ENCODE data around the gene LUZP1. TPM values are rescaled to one million over a fixed set of nuclear protein-coding genes. Genes with fewer than 3 reads are reported as not detected.

Gene LUZP1
- polyA plus RNA-seq, 1 donor from 2014 or later = 13.2 TPM

- H3K36me3 Mint-ChIP-seq = peaks cover 2% of the 10 kb centered on the region
- H3K27me3 Mint-ChIP-seq = no peaks in the 10 kb centered on the region
These were observed 87.8 kb downstream of the LUZP1 start for GRCh38 chr1:23080885-23081284.

DNA sequence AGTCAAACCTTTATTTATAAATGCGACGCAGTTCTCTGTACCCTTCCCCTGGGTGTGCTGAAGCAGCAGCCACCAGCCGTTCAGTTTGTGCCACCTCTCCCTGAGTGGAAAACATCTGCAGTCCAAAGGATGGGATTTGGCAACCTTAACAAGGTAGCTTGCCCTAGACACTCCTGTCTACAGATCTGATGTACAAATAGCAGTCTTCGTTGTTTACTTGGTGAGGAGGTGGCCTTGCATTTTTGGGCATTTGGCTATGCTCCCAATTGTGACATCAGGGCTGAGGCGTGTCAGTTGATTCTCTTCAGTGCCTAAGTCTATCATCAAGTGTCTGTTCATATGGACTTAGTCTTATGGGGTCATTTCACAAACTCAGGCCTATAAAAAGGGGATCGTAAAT lies 89.6 kb downstream of the LUZP1 start:
- Mint-ChIP-seq H3K4me3 (no peak overlapping the region), H3K27me3 (no peaks in the 10 kb centered on the region), H3K36me3 (peaks cover 2% of the 10 kb centered on the region), H3K4me1 (no peaks in the 10 kb centered on the region), H3K27ac (no peak overlapping the region), H3K9me3 (no peaks in the 10 kb centered on the region)

More at GRCh38 chr1:23080885-23081284, 87.8 kb downstream of the LUZP1 start:
- Mint-ChIP-seq H3K4me1 (no peaks in the 10 kb centered on the region), H3K4me3 (no peak overlapping the region), H3K27ac (no peak overlapping the region), H3K9me3 (no peaks in the 10 kb centered on the region)

- Mint-ChIP-seq H3K4me1 (no peaks in the 10 kb centered on the region), H3K4me3 (no peak overlapping the region), H3K36me3 (no peaks in the 10 kb centered on the region), H3K27me3 (no peaks in the 10 kb centered on the region), H3K9me3 (no peaks in the 10 kb centered on the region), H3K27ac (no peak overlapping the region)
These were observed 94.6 kb downstream of the LUZP1 start for GRCh38 chr1:23074012-23074411.

DNA sequence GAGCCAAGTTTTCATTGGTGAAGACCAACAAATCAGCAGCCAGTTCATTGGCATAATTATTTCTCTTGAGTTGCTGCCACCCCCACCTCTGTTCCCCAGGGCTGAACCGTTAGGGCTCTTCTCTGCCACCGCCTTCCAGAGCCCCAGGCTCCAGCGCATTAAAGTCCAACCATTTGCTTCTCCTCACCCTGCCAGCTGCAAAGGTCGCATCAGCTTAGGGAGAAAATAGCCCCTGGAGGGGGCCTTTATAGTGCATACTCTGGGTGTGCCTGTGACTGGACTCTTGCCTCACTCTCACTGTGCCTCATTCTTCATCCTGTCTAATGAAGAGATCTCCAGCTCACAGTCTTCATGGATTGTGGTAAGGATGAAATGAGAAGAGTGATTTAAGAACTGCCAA lies 99.0 kb downstream of the LUZP1 start:
- Mint-ChIP-seq H3K4me3 (no peak overlapping the region), H3K4me1 (peaks cover 0 to 1% (median 0%) of the 10 kb centered on the region in 3 donors), H3K36me3 (peaks cover 6% of the 10 kb centered on the region), H3K27ac (peak overlapping the region in 1 of 3 donors; percentile 24), H3K27me3 (no peaks in the 10 kb centered on the region), H3K9me3 (no peaks in the 10 kb centered on the region)

- H3K9me3 Mint-ChIP-seq = no peaks in the 10 kb centered on the region
- H3K27ac Mint-ChIP-seq = no peak overlapping the region
- H3K27me3 Mint-ChIP-seq = no peaks in the 10 kb centered on the region
- H3K36me3 Mint-ChIP-seq = peaks cover 9% of the 10 kb centered on the region
- peaks cover 0 to 1% (median 0%) of the 10 kb centered on the region in 3 donors for H3K4me1 Mint-ChIP-seq
- no peak overlapping the region for H3K4me3 Mint-ChIP-seq
These were observed 99.5 kb downstream of the LUZP1 start for GRCh38 chr1:23069149-23069548.

- H3K36me3 Mint-ChIP-seq = peaks cover 11% of the 10 kb centered on the region
These were observed 102.6 kb downstream of the LUZP1 start for GRCh38 chr1:23066075-23066474.

GRCh38 chr1:23065385-23065784 lies 103.3 kb downstream of the LUZP1 start:
- H3K4me3 Mint-ChIP-seq = no peak overlapping the region
- peaks cover 0 to 1% (median 0%) of the 10 kb centered on the region in 3 donors for H3K9me3 Mint-ChIP-seq
- H3K4me1 Mint-ChIP-seq = peaks cover 0 to 2% (median 0%) of the 10 kb centered on the region in 3 donors
- peaks cover 14% of the 10 kb centered on the region for H3K36me3 Mint-ChIP-seq
- H3K27me3 Mint-ChIP-seq = no peaks in the 10 kb centered on the region
- H3K27ac Mint-ChIP-seq = no peak overlapping the region

More at GRCh38 chr1:23066075-23066474, 102.6 kb downstream of the LUZP1 start:
- Mint-ChIP-seq H3K4me1 (peaks cover 0 to 2% (median 0%) of the 10 kb centered on the region in 3 donors), H3K9me3 (no peaks in the 10 kb centered on the region), H3K4me3 (no peak overlapping the region), H3K27me3 (no peaks in the 10 kb centered on the region), H3K27ac (no peak overlapping the region)

GRCh38 chr1:23062271-23062670 lies 106.4 kb downstream of the LUZP1 start:
- Mint-ChIP-seq H3K27ac (no peak overlapping the region), H3K27me3 (no peaks in the 10 kb centered on the region), H3K9me3 (peaks cover 0 to 2% (median 0%) of the 10 kb centered on the region in 3 donors), H3K4me3 (no peak overlapping the region), H3K4me1 (peaks cover 0 to 2% (median 0%) of the 10 kb centered on the region in 3 donors), H3K36me3 (peaks cover 12% of the 10 kb centered on the region)

DNA sequence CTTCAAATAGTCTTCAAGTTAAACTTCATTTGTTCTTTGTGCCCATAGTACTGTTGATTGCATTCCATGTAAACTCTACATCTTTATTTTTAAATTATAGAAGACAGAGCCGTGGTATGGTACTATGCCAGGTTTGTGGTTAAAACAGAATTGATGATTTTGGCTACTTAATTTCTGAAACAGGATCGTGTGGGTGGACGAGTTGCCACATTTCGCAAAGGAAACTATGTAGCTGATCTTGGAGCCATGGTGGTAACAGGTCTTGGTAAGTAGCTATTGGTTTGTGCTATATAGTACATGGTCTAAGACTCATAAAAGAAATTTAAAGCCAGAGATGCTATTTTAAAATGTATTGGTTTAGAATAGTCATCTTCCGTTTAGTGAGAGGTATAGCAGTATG lies 111.4 kb downstream of the LUZP1 start:
- Mint-ChIP-seq H3K9me3 (peaks cover 0 to 2% (median 0%) of the 10 kb centered on the region in 3 donors), H3K36me3 (peaks cover 13% of the 10 kb centered on the region), H3K27ac (no peak overlapping the region), H3K27me3 (no peaks in the 10 kb centered on the region), H3K4me1 (peaks cover 0 to 1% (median 0%) of the 10 kb centered on the region in 3 donors), H3K4me3 (no peak overlapping the region)

DNA sequence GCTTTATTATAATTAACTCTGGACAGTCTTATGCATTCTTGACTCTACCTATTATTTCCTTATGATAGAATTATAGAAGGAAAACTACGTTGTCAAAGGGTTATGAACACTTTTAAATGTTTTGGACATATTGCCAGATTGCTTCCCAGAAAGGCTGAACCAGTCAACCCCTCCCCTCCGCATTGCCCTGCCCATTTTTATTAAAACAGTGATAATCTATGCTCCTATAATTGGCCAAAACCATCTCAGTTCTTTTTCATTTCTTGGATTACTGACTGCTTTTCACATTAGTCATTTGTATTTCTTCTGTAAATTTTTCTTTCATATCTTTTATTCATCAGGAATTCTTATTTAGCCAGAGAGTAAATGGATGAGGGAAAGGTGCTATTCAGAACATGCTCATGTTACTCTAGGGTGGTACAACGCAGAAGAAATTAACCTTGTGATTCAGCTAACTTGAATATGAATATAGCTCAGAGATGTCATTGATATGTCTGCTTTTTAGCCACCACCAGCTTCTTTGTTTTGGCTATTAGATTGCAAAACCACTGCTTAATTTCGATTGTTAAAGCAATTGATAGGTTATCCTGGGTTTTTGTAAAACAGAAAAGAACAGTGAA lies 117.3 kb downstream of the LUZP1 start:
- no peaks in the 10 kb centered on the region for H3K9me3 Mint-ChIP-seq
- H3K4me3 Mint-ChIP-seq = peak overlapping the region in 1 of 4 donors; percentile 24
- H3K36me3 Mint-ChIP-seq = peaks cover 9% of the 10 kb centered on the region
- H3K27me3 Mint-ChIP-seq = no peaks in the 10 kb centered on the region
- H3K4me1 Mint-ChIP-seq = peaks cover 0 to 2% (median 0%) of the 10 kb centered on the region in 3 donors
- H3K27ac Mint-ChIP-seq = no peak overlapping the region

GRCh38 chr1:23050201-23050600 lies 118.5 kb downstream of the LUZP1 start:
- peaks cover 9% of the 10 kb centered on the region for H3K36me3 Mint-ChIP-seq

GRCh38 chr1:23044035-23044434 lies 124.6 kb downstream of the LUZP1 start:
- no peak overlapping the region for H3K27ac Mint-ChIP-seq
- H3K9me3 Mint-ChIP-seq = no peaks in the 10 kb centered on the region
- H3K4me3 Mint-ChIP-seq = no peak overlapping the region
- no peaks in the 10 kb centered on the region for H3K27me3 Mint-ChIP-seq
- H3K36me3 Mint-ChIP-seq = peaks cover 5% of the 10 kb centered on the region
- H3K4me1 Mint-ChIP-seq = peaks cover 6 to 13% (median 11%) of the 10 kb centered on the region in 3 donors

More at GRCh38 chr1:23050201-23050600, 118.5 kb downstream of the LUZP1 start:
- Mint-ChIP-seq H3K27ac (no peak overlapping the region), H3K4me1 (peaks cover 3 to 7% (median 4%) of the 10 kb centered on the region in 3 donors), H3K27me3 (no peaks in the 10 kb centered on the region), H3K4me3 (no peak overlapping the region), H3K9me3 (no peaks in the 10 kb centered on the region)

- Mint-ChIP-seq H3K4me3 (no peak overlapping the region), H3K27me3 (no peaks in the 10 kb centered on the region), H3K4me1 (peaks cover 7 to 15% (median 9%) of the 10 kb centered on the region in 3 donors), H3K9me3 (no peaks in the 10 kb centered on the region), H3K36me3 (peaks cover 5% of the 10 kb centered on the region), H3K27ac (no peak overlapping the region)
These were observed 128.1 kb downstream of the LUZP1 start for GRCh38 chr1:23040509-23040908.

GRCh38 chr1:23039308-23039826 lies 129.3 kb downstream of the LUZP1 start:
- H3K27ac Mint-ChIP-seq = peak overlapping the region in 1 of 3 donors; percentile 78
- no peak overlapping the region for H3K4me3 Mint-ChIP-seq
- no peaks in the 10 kb centered on the region for H3K27me3 Mint-ChIP-seq
- H3K36me3 Mint-ChIP-seq = peaks cover 5% of the 10 kb centered on the region
- no peaks in the 10 kb centered on the region for H3K9me3 Mint-ChIP-seq
- peaks cover 6 to 15% (median 8%) of the 10 kb centered on the region in 3 donors for H3K4me1 Mint-ChIP-seq

DNA sequence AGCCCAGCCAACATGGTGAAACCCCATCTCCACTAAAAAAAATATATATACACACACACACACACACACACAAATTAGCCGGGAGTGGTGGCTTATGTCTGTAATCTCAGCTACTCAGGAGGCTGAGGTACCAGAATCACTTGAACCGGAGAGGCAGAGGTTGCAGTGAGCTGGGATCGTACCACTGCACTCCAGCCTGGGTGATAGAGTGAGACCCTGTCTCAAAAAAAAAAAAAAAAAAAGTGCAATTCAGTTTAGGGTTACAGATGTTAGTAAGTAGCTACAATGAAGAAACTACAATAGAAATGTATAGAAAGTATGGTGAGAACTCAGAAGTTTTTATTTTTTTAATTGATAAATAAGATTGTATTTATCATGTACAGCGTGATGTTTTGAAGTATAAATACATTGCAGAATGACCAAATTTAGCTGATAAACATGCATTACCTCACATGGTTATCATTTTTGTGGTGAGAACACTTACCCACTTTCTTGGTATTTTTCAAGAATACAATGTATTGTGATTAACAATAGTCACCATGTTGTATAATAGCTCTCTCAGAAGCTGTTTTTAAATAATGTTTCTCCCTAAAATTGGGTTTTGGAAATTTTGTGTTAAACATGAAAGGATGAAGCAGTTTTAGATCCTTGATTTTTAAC lies 131.4 kb downstream of the LUZP1 start:
- Mint-ChIP-seq H3K4me3 (no peak overlapping the region), H3K27me3 (no peaks in the 10 kb centered on the region), H3K36me3 (peaks cover 4% of the 10 kb centered on the region), H3K27ac (no peak overlapping the region), H3K9me3 (no peaks in the 10 kb centered on the region), H3K4me1 (peaks cover 12 to 23% (median 16%) of the 10 kb centered on the region in 3 donors)
